Measurements from ENCODE around the gene CCS. TPM values are rescaled to one million over a fixed set of nuclear protein-coding genes. Genes with fewer than 3 reads are reported as not detected.

CCS gene
- total RNA-seq, 3 donors from 2014 or later (not counting 1 experiment from before 2014, with no cell fraction given), result 27.1 to 35.6 (median 32.4) TPM

DNA sequence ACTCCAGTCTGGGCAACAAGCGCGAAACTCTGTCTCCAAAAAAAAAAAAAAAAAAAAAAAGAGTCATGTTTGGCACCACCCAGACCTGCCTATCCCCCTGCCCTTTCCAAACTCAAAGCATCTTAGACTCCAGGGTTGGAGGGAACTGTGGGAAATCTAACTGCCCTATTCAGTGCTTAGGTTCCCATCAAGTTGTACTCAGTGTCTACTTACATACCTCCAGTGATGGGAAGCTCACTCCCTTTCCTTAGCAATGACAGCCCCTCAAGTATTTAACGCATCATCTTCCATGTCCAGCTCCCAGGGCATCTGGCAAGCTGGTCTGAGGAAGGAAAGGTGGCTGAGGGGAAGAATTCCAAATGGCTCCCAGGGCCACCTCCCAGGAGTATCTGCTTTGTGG is 43.3 kb upstream of the CCS start:
- Mint-ChIP-seq H3K4me1 (peaks cover 7 to 17% of the 10 kb centered on the region in 2 donors), H3K27ac (no peak overlapping the region), H3K9me3 (no peaks in the 10 kb centered on the region), H3K36me3 (no peaks in the 10 kb centered on the region), H3K4me3 (no peak overlapping the region), H3K27me3 (ENCODE audit: low read depth in 2 of 2) (peaks cover 0 to 9% of the 10 kb centered on the region in 2 donors)
- H3K9me3 ChIP-seq (ENCODE audit: control insufficient read depth, insufficient read depth, low read length), result no peaks in the 10 kb centered on the region
- intact Hi-C loops (cut with micrococcal nuclease), result loop anchor here (10.0 kb wide), 1 partner anchor 285 kb away; no protein-coding TSS in a partner anchor
- H3K36me3 ChIP-seq (ENCODE audit: control insufficient read depth, insufficient read depth, low read length), result no peaks in the 10 kb centered on the region
- no peak overlapping the region for H3K4me3 ChIP-seq (ENCODE audit: low read length)
- 87% methylated on average over 3 of the region's 3 CpGs for WGBS (ENCODE audit: insufficient coverage)
- TF ChIP-seq, protein P1, sequence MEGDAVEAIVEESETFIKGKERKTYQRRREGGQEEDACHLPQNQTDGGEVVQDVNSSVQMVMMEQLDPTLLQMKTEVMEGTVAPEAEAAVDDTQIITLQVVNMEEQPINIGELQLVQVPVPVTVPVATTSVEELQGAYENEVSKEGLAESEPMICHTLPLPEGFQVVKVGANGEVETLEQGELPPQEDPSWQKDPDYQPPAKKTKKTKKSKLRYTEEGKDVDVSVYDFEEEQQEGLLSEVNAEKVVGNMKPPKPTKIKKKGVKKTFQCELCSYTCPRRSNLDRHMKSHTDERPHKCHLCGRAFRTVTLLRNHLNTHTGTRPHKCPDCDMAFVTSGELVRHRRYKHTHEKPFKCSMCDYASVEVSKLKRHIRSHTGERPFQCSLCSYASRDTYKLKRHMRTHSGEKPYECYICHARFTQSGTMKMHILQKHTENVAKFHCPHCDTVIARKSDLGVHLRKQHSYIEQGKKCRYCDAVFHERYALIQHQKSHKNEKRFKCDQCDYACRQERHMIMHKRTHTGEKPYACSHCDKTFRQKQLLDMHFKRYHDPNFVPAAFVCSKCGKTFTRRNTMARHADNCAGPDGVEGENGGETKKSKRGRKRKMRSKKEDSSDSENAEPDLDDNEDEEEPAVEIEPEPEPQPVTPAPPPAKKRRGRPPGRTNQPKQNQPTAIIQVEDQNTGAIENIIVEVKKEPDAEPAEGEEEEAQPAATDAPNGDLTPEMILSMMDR (IDR thresholded peaks at IDR 0.05), result no peak
- no peak for ATAC-seq
- H3K27ac ChIP-seq (ENCODE audit: low read length), result no peak overlapping the region
- DNase-seq, result no peak
- peaks cover 18% of the 10 kb centered on the region for H3K4me1 ChIP-seq (ENCODE audit: control insufficient read depth, insufficient read depth, low read length)
- H3K27me3 ChIP-seq (ENCODE audit: control insufficient read depth, insufficient read depth, low read length), result no peaks in the 10 kb centered on the region

DNA sequence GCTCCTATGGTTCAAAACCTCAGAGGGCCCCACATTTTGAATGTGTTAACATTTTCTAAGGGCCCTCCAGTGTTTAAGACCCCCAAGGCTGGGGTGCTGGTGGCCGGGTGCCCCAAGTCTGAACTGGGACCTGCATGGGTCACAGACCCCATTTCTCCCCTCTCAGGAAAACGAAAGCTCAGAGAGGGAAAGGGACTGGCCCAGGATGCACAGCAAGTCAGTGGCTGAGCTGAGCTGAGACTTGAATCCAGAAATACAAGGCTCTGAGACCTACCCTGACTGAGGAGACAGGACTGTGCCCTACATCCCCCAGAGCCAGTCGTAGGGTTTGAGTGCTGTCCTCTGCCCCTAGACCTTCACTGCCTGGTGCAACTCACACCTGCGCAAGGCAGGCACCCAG is 42.1 kb upstream of the CCS start:
- Histone ChIP-seq H3K27me3 (ENCODE audit: control insufficient read depth, insufficient read depth, low read length) (no peaks in the 10 kb centered on the region), H3K36me3 (ENCODE audit: control insufficient read depth, insufficient read depth, low read length) (no peaks in the 10 kb centered on the region), H3K9me3 (ENCODE audit: control insufficient read depth, insufficient read depth, low read length) (no peaks in the 10 kb centered on the region), H3K27ac (ENCODE audit: low read length) (no peak overlapping the region), H3K4me3 (ENCODE audit: low read length) (no peak overlapping the region), H3K4me1 (ENCODE audit: control insufficient read depth, insufficient read depth, low read length) (peaks cover 12% of the 10 kb centered on the region)
- peaks cover 0 to 11% of the 10 kb centered on the region in 2 donors for H3K27me3 Mint-ChIP-seq (ENCODE audit: low read depth in 2 of 2)
- H3K4me3 Mint-ChIP-seq, result no peak overlapping the region
- 87% methylated on average over 4 of the region's 4 CpGs for WGBS (ENCODE audit: insufficient coverage)
- H3K27ac Mint-ChIP-seq, result no peak overlapping the region
- peaks cover 0 to 10% of the 10 kb centered on the region in 2 donors for H3K4me1 Mint-ChIP-seq
- H3K36me3 Mint-ChIP-seq, result no peaks in the 10 kb centered on the region
- intact Hi-C loops (cut with micrococcal nuclease), result no loop called here
- DNase-seq (no peak), ATAC-seq (no peak)
- TF ChIP-seq, protein P1 (IDR thresholded peaks at IDR 0.05), result no peak
- no peaks in the 10 kb centered on the region for H3K9me3 Mint-ChIP-seq

DNA sequence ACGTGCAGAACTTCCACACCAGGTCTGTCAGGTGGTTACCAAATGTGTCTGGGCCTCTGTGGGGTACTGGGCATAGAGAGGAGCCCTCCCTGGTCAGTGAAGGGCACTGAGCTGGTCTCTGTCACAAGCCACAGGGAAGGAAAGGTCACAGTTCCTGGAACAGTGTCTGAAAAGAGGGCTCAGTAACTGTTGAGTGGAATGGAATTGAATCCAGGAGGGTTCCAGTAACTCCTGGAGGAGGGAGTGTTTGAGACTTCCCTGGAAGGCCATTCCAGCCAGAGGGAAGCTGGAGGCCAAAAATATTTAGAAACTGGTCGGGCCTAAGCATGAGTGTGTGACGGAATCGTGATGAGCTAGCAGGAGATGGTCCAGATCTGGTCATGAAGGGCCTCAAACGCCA is 38.4 kb upstream of the CCS start:
- H3K4me1 ChIP-seq (ENCODE audit: control insufficient read depth, insufficient read depth, low read length), result peaks cover 8% of the 10 kb centered on the region
- H3K27ac ChIP-seq (ENCODE audit: low read length), result no peak overlapping the region
- H3K9me3 Mint-ChIP-seq, result no peaks in the 10 kb centered on the region
- no peak overlapping the region for H3K4me3 ChIP-seq (ENCODE audit: low read length)
- H3K36me3 ChIP-seq (ENCODE audit: control insufficient read depth, insufficient read depth, low read length), result no peaks in the 10 kb centered on the region
- H3K27ac Mint-ChIP-seq, result no peak overlapping the region
- ATAC-seq, result no peak
- no peak for DNase-seq
- no peak overlapping the region for H3K4me3 Mint-ChIP-seq
- H3K36me3 Mint-ChIP-seq, result no peaks in the 10 kb centered on the region
- intact Hi-C loops (cut with micrococcal nuclease), result no loop called here
- TF ChIP-seq, protein P1 (IDR thresholded peaks at IDR 0.05), result no peak
- H3K27me3 Mint-ChIP-seq (ENCODE audit: low read depth in 2 of 2), result peaks cover 0 to 7% of the 10 kb centered on the region in 2 donors
- H3K9me3 ChIP-seq (ENCODE audit: control insufficient read depth, insufficient read depth, low read length), result no peaks in the 10 kb centered on the region
- H3K27me3 ChIP-seq (ENCODE audit: control insufficient read depth, insufficient read depth, low read length), result peaks cover 2% of the 10 kb centered on the region
- 80% methylated on average over 5 of the region's 5 CpGs for WGBS (ENCODE audit: insufficient coverage)
- no peaks in the 10 kb centered on the region for H3K4me1 Mint-ChIP-seq

DNA sequence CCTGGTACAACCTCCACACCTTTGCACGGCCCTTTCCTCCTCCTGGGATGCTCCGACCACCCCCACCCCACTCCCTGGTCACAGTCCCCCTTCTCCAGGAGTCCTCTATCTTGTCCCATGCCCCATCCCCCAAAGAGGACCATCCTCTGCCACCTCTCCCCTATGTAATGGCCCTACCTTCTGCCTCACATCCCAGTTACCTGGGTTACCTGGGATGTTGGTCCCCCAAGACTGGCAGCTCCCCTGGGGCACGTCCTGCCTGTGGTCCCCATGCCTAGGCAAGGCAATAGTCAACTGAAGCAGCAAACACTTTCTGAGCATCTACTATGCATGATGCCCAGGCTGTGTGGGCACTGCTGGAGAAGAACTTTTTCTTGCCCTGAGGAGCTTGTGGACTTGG is 37.6 kb upstream of the CCS start:
- no peak for DNase-seq
- Histone ChIP-seq H3K36me3 (ENCODE audit: control insufficient read depth, insufficient read depth, low read length) (no peaks in the 10 kb centered on the region), H3K27me3 (ENCODE audit: control insufficient read depth, insufficient read depth, low read length) (peaks cover 2% of the 10 kb centered on the region), H3K4me3 (ENCODE audit: low read length) (no peak overlapping the region), H3K27ac (ENCODE audit: low read length) (no peak overlapping the region), H3K4me1 (ENCODE audit: control insufficient read depth, insufficient read depth, low read length) (peaks cover 8% of the 10 kb centered on the region), H3K9me3 (ENCODE audit: control insufficient read depth, insufficient read depth, low read length) (no peaks in the 10 kb centered on the region)
- no peak overlapping the region for H3K27ac Mint-ChIP-seq
- ATAC-seq, result no peak
- intact Hi-C loops (cut with micrococcal nuclease), result no loop called here
- 60% methylated on average over 3 of the region's 3 CpGs for WGBS (ENCODE audit: insufficient coverage)
- TF ChIP-seq, protein P1 (IDR thresholded peaks at IDR 0.05), result no peak
- H3K36me3 Mint-ChIP-seq, result no peaks in the 10 kb centered on the region
- H3K4me1 Mint-ChIP-seq, result no peaks in the 10 kb centered on the region
- no peak overlapping the region for H3K4me3 Mint-ChIP-seq
- H3K9me3 Mint-ChIP-seq, result no peaks in the 10 kb centered on the region
- H3K27me3 Mint-ChIP-seq (ENCODE audit: low read depth in 2 of 2), result peaks cover 0 to 7% of the 10 kb centered on the region in 2 donors
